Measurements from ENCODE around the gene LRRC32.

- no peak for TF ChIP-seq CTCF (IDR thresholded peaks at IDR 0.05; ENCODE audit: insufficient read depth, low read length, poor library complexity, severe bottlenecking)
- no peak for TF ChIP-seq EZH2phosphoT487 (conservative IDR thresholded peaks at IDR 0.05; ENCODE audit: low read length)
Observed at GRCh38 chr11:76670485-76671236, at the start of gene LRRC32.
